OCI-LY3 (cell line): ENCODE measurements around the gene ECE1.
A peak's percentile ranks its signal among the peaks of the same experiment; 100 is the strongest.

Experiments
- H2AFZ ChIP-seq: fragments of 200-600, 300-600 bp; shearing (Covaris generic); 2 replicates; pipeline ENCODE4 v1.6.0; 2014; ENCODE audit warnings: antibody characterized with exemption, low read depth, low read length
- H3K27ac ChIP-seq: fragments of 200-600, 300-600 bp; sonication (generic); 2 replicates; pipeline ENCODE4 v1.5.1; 2014; ENCODE audit warnings: mild to moderate bottlenecking, low read length, moderate library complexity, mixed read lengths
- H3K27me3 ChIP-seq: fragments of 200-600, 300-600 bp; sonication (generic); 2 replicates; pipeline ENCODE4 v1.6.1; 2014; ENCODE audit warnings: low read depth, low read length, mixed read lengths
- H3K36me3 ChIP-seq: fragments of 200-600, 300-600 bp; sonication (generic); replicated peaks from 2 replicates; pipeline ENCODE3; 2014; ENCODE audit warnings: low read depth, low read length, mixed read lengths
- H3K4me1 ChIP-seq: fragments of 300-600, 200-600 bp; sonication (generic); 2 replicates; pipeline ENCODE4 v1.6.1; 2014; ENCODE audit warnings: low read length, mixed read lengths
- H3K4me2 ChIP-seq: fragments of 200-600, 300-600 bp; sonication (generic); 2 replicates; pipeline ENCODE4 v1.6.1; 2014; ENCODE audit warnings: low read length, mixed read lengths
- H3K4me3 ChIP-seq: fragments of 300-600, 200-600 bp; sonication (generic); 2 replicates; pipeline ENCODE4 v1.5.1; 2014; ENCODE audit warnings: antibody characterized with exemption, mild to moderate bottlenecking, low read length, moderate library complexity
- H3K79me2 ChIP-seq: fragments of 300-600, 200-600 bp; shearing (Covaris generic); 2 replicates; pipeline ENCODE4 v1.6.1; 2014; ENCODE audit warnings: mild to moderate bottlenecking, low read length, mixed read lengths
- H3K9ac ChIP-seq: fragments of 300-600, 200-600 bp; shearing (Covaris generic); 2 replicates; pipeline ENCODE4 v1.6.0; 2014; ENCODE audit warnings: mild to moderate bottlenecking, low read length, moderate library complexity
- H3K9me3 ChIP-seq: fragments of 200-600, 300-600 bp; shearing (Covaris generic); 2 replicates; pipeline ENCODE4 v1.6.1; 2014; ENCODE audit warnings: low read length, mixed read lengths; ENCODE audit not compliant: insufficient read depth
- H4K20me1 ChIP-seq: fragments of 200-600, 300-600 bp; sonication (generic); 2 replicates; pipeline ENCODE4 v1.6.1; 2016; ENCODE audit warnings: low read length, mixed read lengths; ENCODE audit not compliant: insufficient read depth
- EZH2phosphoT487 ChIP-seq: fragments of 200-600 bp; shearing (Covaris generic); IDR thresholded peaks from 2 replicates; pipeline ENCODE4 v1.6.1; 2018; ENCODE audit warnings: antibody characterized with exemption, mixed run types, low read depth
- TF ChIP-seq, protein P1 (sequence below): fragments of 200-600, 300-600 bp; sonication (generic); IDR thresholded peaks from 2 replicates; pipeline ENCODE4 v1.5.1; 2014; ENCODE audit warnings: antibody characterized with exemption, low read length, low read depth

The ECE1 gene

DNA sequence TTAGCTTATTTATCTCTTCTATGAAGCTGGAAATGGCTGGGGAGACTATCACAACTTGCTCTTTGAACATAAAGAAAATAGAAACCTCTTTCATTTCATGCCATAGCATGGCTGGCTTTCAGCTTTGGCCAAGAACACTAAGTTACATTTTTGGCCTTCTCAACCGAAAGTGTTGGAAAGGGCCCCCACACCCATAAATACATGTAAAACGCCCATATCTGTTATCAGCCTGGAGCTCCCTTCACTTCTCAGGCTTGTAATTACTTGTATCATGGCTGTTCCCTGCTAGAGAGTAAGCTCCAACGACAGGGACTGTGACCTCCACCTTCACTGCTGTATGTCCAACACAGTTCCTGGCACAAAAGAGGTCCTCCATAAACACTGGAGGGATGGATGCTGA is 100.8 kb downstream of the ECE1 start:
- peaks cover 4% of the 10 kb centered on the region for H3K4me1 ChIP-seq
- no peak overlapping the region for H3K9ac ChIP-seq
- H3K27me3 ChIP-seq = peaks cover 9% of the 10 kb centered on the region
- H2AFZ ChIP-seq = no peak overlapping the region
- no peak overlapping the region for H3K4me2 ChIP-seq
- no peaks in the 10 kb centered on the region for H3K36me3 ChIP-seq
- TF ChIP-seq, protein P1, sequence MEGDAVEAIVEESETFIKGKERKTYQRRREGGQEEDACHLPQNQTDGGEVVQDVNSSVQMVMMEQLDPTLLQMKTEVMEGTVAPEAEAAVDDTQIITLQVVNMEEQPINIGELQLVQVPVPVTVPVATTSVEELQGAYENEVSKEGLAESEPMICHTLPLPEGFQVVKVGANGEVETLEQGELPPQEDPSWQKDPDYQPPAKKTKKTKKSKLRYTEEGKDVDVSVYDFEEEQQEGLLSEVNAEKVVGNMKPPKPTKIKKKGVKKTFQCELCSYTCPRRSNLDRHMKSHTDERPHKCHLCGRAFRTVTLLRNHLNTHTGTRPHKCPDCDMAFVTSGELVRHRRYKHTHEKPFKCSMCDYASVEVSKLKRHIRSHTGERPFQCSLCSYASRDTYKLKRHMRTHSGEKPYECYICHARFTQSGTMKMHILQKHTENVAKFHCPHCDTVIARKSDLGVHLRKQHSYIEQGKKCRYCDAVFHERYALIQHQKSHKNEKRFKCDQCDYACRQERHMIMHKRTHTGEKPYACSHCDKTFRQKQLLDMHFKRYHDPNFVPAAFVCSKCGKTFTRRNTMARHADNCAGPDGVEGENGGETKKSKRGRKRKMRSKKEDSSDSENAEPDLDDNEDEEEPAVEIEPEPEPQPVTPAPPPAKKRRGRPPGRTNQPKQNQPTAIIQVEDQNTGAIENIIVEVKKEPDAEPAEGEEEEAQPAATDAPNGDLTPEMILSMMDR = no peak
- TF ChIP-seq EZH2phosphoT487 = no peak
- H3K79me2 ChIP-seq = no peaks in the 10 kb centered on the region
- no peak overlapping the region for H3K4me3 ChIP-seq
- H3K27ac ChIP-seq = no peak overlapping the region
- no peaks in the 10 kb centered on the region for H3K9me3 ChIP-seq
- no peaks in the 10 kb centered on the region for H4K20me1 ChIP-seq

DNA sequence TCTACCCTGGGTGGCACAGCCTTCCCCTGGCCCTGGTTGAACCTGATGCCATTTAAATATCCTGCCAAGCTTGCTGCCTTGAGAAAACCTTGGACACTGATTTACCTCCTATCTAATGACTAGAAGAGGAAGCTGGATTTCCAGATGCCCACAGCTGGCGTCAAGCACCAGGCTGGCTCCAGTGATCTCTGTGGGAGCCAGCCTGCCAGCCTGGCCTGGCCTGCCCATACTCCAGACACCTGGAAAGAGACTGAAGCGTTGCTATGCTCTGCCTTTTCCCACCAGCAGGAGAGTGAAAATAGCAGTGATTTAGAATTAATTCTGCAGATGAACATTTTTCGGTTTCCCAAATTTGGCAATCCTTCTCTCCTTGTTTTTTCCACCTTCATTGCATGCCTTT is 102.0 kb downstream of the ECE1 start:
- H3K9me3 ChIP-seq = no peaks in the 10 kb centered on the region
- H3K27me3 ChIP-seq = peaks cover 9% of the 10 kb centered on the region
- H4K20me1 ChIP-seq = no peaks in the 10 kb centered on the region
- peaks cover 11% of the 10 kb centered on the region for H3K4me1 ChIP-seq
- H3K4me2 ChIP-seq = no peak overlapping the region
- H3K4me3 ChIP-seq = no peak overlapping the region
- H2AFZ ChIP-seq = no peak overlapping the region
- H3K9ac ChIP-seq = no peak overlapping the region
- TF ChIP-seq, protein P1 = no peak
- no peaks in the 10 kb centered on the region for H3K79me2 ChIP-seq
- no peaks in the 10 kb centered on the region for H3K36me3 ChIP-seq
- no peak overlapping the region for H3K27ac ChIP-seq

DNA sequence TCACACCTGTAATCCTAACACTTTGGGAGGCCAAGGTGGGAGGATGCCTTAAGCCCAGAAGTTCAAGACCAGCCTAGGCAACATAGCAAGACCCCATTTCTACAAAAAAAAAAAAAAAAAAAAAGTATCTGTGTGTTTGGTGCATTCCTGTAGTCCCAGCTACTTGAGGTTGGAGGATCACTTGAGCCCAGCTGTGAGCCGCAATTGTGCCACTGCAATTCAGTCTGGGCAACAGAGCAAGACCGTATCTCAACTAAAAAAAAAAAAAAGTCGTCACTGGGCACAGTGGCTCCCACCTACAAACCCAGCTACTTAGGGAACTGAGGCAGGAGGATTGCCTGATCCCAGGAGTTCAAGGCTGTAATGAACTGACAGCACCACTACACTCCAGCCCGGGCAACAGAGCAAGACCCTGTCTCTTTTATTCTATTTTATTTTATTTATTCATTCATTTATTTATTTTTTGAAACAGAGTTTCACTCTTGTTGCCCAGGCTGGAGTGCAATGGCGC is 105.0 kb downstream of the ECE1 start:
- Histone ChIP-seq H3K4me1 (peaks cover 22% of the 10 kb centered on the region), H3K4me2 (no peak overlapping the region), H3K9ac (no peak overlapping the region), H3K4me3 (no peak overlapping the region), H3K27me3 (0 out of 2 replicates have a peak, but pooled peaks cover 6% of the 10 kb centered on the region), H4K20me1 (no peaks in the 10 kb centered on the region), H3K36me3 (no peaks in the 10 kb centered on the region), H3K27ac (no peak overlapping the region), H2AFZ (no peak overlapping the region), H3K9me3 (no peaks in the 10 kb centered on the region), H3K79me2 (no peaks in the 10 kb centered on the region)
- TF ChIP-seq EZH2phosphoT487 = no peak
- TF ChIP-seq, protein P1 = no peak

DNA sequence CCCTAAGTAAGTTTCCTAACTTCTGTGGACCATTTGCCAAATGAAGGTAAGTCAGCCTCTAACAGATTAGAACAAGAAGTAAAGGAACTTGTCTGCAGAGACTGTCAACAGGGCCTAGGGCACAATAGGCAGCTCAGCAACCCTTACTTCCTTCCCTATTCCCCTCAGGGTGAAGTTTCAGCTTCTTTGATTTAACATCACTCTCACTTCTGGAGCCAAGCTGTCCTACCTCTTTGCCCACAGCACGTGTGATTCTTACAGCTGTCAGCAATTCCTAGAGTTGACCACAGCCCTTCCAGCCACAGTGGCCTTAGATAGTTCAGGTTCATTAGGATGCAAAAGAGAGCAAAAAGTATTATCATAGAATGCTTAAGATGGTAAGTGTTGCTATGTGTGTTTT is 106.0 kb downstream of the ECE1 start:
- H3K9ac ChIP-seq = no peak overlapping the region
- H3K27ac ChIP-seq = no peak overlapping the region
- no peaks in the 10 kb centered on the region for H4K20me1 ChIP-seq
- H2AFZ ChIP-seq = no peak overlapping the region
- no peaks in the 10 kb centered on the region for H3K9me3 ChIP-seq
- no peak overlapping the region for H3K4me3 ChIP-seq
- no peaks in the 10 kb centered on the region for H3K36me3 ChIP-seq
- H3K79me2 ChIP-seq = no peaks in the 10 kb centered on the region
- 0 out of 2 replicates have a peak, but pooled peaks cover 3% of the 10 kb centered on the region for H3K27me3 ChIP-seq
- TF ChIP-seq, protein P1 = no peak
- H3K4me1 ChIP-seq = peaks cover 22% of the 10 kb centered on the region
- peak overlapping the region; percentile 42 for H3K4me2 ChIP-seq
